GM20431 (cell line): ENCODE results near the gene CEP131.
"Not testable (repeated sequence)": the region's sequence is repeated elsewhere in the genome, so short reads cannot be mapped to it uniquely, and the experiment has no call there.

Experiments
- in situ Hi-C: fragments of 300-500 bp; cut with MseI, MboI; formaldehyde crosslinking; loops from one replicate; pipeline ENCODE4 v1.15.0; 2020; ENCODE audit warnings: low sequenced_read_pairs; ENCODE audit not compliant: unreplicated experiment

The CEP131 gene

DNA sequence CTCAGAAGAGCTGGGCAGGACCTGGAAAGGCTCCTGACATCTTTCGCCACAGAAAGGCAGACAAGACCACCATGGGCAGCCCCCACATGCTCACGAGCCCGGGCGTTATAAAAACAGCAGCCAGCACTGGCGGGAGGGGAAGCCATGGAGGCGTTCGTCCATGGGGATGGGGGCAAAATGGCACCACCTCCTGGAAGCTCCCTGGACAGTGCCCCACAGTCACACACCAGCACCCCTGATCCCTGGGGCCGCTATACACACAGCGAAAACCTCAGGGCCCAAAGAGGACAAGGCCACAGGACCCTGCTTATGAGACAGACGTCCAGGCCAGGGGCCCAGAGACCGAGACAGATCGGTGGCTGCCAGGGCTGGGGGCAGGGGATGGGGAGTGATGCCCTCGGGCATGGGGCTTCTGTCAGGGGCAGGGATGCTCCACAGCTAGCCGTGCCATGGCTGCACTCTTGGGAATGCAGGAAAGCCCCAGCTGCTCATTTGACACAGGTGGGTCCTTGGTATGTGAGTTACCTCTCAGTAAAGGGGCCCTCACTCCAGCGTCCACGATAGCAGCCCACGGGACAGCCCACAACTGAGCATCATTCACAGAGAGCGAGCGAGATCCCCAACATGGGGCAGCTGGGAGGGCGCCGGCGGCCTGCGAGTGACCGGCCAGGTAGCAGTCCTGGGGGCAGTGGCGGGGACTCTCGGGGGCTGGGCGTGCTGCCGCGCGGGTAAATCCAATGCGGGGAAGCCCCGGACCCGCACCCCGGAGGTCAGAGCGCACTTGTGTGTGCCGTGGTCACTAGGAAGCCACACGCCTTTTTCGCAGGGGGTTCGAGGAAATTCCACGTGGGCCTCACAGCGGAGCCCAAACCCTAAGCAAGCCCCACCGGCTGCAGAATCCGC, 63.8 kb downstream of the CEP131 start:
- in situ Hi-C loops, result no loop called here

DNA sequence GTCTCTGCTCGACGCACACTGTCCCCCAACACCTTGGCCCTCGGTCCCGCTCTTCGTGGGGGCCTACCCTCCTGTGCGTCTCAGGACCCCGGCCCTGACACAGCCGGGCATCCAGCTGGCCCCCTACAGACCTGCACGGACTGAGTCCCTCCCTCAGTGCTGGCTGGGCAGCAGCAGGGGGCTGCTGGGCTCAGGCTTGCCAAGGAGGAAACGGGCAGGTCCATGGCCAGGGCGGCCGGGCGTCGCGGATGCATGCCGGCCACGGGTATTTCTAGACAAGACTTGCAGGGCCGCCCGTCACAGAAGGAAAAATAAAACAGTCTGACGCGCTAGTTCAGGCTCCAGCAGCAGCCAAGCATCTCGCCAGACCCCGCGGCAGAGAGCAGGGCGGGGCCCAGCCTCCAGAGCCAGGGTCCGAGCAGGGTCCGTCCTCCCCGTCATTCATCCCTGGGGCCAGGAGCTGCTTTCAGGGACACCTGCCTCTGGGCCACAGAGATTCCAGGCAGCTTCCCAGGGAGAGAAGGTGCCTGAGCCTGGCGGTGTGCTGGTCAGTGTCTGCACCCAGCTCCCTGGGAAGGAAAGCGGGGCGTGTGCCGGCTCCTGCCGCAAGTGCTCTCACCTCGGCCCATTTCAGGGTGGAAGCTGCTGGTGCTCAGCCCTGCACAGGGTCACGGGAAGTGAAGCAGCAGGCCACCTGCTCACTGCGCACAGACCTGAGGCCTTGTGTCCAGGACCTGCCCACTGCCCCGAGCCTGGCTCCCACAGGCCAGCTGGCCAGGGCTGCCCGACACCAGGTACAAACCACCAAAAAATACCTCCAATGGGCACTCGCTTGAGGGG, 64.7 kb downstream of the CEP131 start:
- in situ Hi-C loops, result no loop called here

DNA sequence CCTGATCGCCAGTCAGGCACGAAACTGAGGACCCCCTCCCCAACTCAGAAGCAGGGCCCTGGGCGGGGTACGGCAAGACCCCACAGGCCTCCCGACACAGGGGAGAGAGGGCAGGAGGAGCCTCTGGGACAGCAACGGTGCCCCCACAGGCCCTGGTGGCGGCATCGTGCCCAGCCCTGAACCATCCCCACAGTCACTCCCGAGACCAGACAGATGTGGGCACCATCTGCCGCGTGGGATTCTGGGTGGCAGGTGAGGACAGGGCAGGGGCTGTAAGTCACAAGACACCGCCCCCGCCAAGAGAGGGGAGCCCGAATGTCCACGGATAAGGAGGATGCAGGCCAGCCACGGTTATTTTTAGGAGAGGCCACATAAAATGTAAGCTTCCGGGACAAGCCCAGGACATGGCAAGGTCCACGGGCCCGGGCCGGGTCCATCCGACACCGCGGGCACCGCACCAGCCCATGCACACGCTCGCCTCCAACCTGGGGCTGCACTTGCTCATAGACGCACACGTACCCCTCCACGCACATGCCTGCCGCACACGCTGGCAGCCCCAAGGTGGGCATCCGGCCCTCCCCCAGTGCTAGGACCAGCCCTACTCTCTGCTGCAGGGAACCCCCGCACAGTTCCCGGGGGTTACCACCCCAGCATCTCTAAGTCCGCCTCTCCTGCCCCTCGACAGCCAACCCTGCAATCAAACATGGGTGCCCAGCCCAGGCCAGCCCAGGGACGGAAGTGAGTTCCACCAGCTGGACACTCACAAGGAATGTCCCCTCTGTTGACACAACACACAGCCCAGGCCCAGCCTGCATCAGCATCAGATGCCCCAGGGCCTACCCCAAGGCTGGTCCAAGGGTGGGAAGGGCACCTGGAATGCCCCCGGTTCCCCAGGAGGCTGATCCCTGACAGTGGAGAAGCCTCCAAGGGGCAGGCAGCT, 65.6 kb downstream of the CEP131 start:
- in situ Hi-C loops, result no loop called here

DNA sequence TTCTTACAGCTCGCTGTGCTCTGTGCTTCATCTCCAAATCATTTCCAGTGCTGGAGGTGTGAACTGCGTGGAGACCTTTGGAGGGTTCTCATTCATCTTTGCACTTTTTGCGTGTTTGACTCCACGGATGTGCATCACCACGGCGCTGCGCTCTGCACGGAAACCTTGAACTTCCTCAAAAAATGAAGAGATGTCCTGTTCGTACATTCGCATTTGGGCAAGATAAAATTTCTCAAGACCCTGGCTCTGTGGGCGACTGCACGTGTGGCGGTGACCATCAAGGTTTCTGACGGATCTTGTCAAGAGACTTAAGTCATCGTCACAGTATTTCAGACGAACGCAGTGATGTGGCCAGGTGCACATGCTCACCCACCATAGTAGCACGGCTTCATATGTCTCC, 67.8 kb downstream of the CEP131 start:
- in situ Hi-C loops, result no loop called here

DNA sequence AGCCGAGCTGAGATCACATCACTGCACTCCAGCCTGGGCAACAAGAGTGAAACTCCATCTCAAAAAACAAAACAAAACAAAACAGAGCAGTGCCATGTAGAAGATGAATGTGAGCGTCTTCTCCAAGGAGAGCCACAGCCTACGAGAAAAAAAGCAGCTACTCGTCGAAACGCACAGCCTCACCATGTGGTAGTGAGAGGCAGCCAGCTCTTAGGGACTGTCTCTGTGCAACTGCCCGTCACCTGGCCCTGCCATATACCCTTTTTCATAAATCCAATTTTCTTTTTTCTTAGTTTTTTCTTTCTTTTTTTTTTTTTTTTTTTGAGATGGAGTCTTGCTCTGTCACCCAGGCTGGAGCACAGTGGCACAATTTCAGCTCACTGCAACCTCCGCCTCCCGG, 68.7 kb downstream of the CEP131 start:
- in situ Hi-C loops, result not testable (repeated sequence)

DNA sequence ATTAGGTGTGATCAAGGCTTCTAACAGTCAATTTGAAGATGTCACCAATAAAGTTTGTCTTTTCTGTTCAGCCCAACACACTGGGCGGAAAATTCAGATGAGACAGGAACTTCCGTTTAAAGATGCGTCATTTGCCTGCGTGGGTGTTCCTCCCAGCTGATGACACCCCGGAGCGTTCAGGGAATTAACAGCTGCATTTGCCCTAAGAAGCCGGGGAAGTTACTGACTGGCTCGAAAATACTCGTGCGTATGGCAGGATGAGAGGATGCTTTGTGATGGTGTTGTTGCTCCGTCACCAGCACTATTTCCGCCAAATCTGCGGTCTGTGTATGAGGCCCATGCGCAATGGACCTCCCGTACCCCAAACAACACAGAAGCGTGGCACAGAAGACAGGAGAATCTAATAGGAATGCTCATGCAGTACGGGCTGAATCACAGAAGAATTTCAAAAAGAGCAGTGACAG, 69.4 kb downstream of the CEP131 start:
- in situ Hi-C loops, result no loop called here

DNA sequence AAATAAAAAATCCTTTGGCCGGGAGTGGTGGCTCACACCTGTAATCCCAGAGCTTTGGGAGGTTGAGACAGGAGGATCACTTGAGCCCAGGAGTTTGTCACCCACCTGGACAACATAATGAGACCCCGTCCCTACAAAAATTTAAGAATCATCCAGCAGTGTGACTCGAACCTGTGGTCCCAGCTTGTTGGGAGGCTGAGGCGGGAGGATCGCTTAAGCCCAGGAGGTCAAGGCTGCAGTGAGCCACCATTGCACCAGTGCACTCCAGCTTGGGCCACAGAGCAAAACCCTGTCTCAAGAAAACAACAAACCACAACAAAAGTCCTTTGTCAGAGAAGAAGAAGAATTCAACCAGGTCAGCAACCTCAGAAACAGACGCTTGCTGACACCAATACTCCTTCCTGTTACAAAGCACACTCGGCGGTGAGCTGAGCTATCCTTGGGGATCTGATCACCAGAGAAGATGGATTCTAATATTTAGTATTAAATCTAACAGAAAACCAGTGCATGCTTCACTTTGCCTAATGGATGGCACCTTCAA, 70.4 kb downstream of the CEP131 start:
- in situ Hi-C loops, result no loop called here

DNA sequence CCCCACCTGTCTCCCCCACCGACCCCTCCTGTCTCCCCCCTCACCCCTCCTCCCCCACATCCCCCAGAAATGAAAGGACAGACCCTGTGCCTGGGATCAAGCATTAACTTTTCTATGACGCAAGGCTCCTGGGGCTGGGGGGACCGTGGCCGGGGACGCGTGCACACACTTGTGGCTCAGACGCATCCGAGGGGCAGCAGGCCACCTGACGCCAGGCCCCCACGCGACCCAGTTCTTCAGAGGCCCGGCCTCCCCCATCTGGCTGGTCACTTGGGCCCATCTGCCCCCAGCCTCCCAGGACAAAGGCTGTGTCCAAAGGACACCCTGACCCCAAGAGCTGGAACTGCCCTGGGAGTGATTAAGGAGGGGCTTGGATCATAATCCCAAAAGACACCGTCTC, 71.5 kb downstream of the CEP131 start:
- in situ Hi-C loops, result no loop called here

DNA sequence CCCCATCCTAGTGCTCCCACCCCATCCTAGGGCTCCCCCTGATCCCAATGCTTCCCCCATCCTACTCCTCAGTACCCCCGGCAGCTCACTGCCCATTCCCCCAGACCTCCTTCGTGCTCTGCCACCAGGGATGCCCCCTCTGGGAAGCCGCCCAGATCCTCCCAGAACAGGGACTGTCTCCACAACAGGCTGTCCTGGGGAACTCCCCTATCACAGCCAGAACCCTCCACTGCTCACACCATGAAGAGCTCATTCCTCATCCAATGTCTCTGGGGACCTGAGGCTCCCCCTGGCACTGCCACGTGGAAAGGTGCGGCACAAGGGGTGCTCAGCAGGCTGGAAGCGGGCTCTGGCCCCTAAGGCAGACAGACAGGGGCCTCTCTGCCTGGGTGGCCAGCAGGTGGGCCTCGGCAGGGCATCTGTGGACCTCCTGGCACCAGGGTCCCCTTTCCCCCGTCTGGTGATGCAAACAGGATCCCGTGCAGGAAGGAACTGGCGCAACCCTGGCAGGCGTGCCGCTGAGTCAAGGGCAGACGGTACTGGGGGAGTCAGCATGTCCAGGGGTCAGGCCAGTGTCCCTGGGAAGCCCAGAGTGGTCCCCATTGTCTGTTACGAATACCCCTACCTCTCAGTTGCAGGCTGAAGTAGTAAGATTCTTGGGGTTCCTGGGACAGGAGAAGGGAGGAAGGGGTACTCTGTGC, 72.2 kb downstream of the CEP131 start:
- in situ Hi-C loops, result no loop called here

DNA sequence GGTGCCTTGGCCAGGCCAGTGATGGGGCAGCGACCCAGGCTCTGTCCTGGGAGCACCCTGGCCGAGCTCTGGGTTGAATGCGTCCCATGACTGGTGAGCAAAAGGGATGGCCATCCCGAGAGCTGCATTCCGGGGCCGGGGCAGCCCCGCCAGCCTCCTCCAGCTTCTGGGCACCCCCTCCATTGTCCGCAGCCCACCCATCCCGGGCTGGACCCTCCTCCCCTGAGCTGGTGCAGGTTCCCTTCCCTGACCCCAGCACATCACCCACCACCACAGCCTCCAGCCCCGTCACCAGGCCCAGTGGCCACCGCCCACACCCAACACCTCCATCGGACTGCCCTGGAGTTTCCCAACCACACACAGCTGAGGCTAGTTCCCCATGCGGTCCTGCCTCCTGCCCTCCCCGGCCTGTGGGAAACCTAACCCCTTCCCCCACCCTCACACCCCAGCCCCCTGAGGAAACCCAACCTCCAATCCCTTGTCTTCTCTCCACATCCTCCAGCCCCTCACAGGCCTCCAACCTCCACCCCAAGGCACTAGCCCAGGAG, 73.7 kb downstream of the CEP131 start:
- in situ Hi-C loops, result no loop called here

DNA sequence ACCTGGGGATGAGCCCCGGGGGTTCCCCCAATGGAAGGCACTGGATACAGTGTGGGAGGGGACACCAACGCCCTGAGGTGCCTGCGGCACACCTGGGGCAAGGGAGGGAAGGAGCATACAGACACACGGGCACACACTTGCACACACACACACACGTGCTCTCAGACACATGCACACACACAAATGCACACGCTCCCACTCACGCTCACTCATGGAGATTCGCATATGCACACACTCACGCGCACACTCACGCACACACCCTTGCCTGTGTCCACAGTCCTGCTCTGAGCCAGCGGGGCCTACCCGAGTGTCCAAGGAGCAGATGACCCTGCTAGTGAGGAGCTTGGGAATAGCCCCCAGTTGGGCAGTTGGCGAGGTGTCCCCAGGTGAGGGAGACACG, 74.2 kb downstream of the CEP131 start:
- in situ Hi-C loops, result no loop called here

DNA sequence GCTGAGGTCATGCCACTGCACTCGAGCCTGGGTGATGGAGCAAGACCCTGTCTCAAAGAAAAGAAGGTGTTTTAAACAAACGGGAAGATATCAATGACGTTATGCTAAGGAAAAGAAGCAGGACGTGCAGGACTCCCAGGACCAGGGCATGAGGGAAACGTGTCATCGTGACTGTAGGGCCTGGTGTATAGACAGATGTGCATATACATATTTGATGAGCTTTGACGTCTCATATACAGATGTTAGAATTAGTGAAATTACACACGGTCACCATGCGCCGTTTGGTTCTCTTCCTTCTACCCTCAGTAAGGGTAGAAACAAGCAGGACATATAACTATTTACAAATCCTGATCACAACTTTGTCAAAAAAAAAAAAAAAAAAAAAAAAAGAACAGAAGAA, 75.1 kb downstream of the CEP131 start:
- in situ Hi-C loops, result no loop called here

DNA sequence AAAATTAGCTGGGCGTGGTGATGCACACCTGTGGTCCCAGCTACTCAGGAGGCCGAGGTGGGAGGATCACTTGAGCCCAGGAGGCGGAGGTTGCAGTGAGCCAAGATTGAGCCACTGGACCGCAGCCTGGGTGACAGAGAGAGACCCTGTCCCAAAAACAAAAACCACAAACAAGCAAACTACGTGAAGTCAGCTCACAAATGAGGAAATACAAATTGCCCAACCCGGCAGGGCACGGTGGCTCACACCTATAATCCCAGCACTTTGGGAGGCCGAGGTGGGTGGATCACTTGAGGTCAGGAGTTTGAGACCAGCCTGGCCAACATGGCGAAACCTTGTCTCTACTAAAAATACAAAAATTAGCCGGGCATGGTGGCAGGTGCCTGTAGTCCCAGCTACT, 76.6 kb downstream of the CEP131 start:
- in situ Hi-C loops, result not testable (repeated sequence)

DNA sequence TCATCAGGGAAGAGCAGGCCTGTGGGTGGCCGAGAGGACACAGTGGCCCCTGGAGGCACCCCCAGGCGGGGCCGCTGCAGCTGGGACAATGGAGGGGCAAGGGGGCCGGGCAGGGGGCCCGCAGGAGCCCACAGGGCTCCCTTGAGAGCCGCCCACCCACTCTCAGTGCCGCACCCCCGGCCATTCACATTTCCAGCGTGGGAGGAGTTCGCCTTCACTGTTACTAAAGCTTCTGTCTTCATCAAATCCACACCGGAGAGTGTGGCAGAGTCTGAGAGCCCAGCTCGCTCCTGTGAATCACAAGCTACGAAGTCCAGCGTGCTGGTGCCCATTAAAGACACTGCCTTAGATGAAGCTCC, 78.4 kb downstream of the CEP131 start:
- in situ Hi-C loops, result no loop called here

DNA sequence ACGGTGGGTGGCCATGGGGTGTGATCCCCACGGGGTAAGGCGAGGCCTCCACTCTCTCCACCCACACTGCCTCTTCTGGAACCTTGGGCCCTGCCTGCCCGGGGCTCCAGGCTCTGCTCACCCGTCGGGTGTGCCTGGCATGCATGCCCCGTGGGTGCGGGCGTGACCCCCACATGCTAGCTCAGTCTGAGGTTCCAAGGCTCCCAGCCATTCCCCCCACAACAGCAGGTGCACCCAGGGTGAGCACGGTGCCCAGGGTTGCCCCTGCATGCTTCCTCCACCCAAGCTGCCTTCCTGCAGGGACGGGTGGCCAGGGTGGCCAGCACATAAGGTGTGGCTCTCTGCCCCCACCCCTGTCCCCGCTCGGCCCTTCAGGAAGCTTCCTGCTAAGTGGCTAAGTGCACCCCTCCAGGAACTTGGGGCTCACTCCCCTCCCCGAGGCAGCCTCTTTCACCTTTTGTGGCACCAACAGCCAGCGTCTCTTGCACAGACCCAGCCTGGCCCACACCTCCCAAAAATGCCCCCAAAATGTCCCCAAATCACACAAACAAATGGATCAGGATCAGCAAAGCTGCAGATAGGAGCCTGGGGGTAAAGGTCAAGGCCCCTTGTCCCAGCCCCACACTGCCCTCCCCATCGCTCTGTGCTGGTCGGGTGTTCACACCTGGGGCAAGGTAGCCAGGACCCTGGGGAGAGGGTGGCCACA, 78.9 kb downstream of the CEP131 start:
- in situ Hi-C loops, result no loop called here

DNA sequence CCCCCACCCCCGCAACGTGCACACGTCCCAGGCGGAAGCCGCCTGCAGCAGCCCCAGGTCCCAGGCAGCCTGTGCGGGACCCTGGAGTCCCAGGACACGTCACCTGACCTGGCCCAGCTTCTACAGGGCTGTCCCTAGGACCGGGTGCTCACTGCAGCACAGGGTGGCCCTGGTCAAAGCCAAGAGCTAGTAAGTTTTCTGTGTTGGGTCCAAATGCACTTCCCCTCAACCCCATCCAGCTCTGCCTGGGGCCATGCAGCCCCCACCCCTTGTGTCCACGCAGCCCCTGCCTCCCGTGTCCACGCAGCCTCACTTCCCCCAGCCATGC, 79.6 kb downstream of the CEP131 start:
- in situ Hi-C loops, result no loop called here

DNA sequence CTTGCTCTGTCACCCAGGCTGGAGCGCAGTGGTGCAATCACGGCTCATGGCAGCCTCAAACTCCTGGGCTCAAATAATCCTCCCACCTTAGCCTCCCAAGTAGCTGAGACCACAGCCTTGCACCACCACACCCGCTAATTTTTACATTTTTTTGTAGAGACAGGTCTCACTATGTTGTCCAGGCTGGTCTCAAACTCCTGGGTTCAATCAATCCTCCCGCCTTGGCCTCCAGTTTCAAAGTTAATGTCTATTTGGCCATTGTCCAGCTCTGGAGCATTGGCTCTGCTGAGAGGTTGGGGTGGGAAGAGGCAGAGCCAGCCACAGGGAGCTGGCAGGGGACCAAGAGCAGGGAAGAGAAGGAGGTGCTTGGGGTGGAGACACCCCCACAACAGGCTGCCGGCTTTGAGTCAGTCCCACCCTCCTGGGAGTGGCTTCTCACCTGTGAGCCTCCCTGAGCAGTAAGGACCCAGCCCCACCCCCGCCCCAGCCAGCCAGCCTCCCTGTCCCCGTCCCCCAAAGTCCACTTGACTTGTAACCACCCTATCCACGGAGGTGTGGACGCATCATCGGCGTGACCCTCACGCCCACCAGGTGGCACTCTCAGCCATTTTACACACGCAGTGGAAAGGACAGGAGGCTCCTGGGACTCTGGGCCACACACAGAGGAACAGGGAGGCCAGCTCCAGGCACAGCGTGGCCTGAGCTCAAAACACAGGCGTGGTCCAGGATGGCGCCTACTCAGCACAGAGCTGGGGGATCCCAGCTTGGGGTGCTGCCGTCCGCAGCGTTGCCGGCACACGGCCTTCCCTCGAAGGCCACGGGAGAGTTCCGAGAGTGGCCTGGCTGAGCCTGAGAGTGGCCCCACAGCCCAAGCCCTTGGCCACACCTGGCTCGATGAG, 80.2 kb downstream of the CEP131 start:
- in situ Hi-C loops, result no loop called here

DNA sequence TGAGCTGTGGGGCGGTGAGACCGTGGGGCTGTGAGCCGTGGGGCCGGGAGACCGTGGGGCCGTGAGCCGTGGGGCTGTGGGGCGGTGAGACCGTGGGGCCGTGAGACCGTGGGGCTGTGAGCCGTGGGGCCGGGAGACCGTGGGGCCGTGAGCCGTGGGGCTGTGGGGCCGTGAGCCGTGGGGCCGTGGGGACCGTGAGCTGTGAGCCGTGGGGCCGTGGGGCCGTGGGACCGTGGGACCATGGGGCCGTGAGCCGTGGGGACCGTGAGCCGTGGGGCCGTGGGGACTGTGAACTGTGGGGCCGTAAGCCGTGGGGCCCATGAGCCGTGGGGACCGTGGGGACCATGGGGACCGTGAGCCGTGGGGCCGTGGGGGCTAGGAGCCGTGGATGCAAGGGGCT, 82.1 kb downstream of the CEP131 start:
- in situ Hi-C loops, result no loop called here
